ENCODE results near the gene EIF3A. TPM values are rescaled to one million over a fixed set of nuclear protein-coding genes. Genes with fewer than 3 reads are reported as not detected.

EIF3A gene
- total and polyA plus RNA-seq, 9 of the 15 experiments (the other 6 are each of a cell fraction or from before 2014, with no cell fraction given), result 19.6 to 163 (median 102) TPM

DNA sequence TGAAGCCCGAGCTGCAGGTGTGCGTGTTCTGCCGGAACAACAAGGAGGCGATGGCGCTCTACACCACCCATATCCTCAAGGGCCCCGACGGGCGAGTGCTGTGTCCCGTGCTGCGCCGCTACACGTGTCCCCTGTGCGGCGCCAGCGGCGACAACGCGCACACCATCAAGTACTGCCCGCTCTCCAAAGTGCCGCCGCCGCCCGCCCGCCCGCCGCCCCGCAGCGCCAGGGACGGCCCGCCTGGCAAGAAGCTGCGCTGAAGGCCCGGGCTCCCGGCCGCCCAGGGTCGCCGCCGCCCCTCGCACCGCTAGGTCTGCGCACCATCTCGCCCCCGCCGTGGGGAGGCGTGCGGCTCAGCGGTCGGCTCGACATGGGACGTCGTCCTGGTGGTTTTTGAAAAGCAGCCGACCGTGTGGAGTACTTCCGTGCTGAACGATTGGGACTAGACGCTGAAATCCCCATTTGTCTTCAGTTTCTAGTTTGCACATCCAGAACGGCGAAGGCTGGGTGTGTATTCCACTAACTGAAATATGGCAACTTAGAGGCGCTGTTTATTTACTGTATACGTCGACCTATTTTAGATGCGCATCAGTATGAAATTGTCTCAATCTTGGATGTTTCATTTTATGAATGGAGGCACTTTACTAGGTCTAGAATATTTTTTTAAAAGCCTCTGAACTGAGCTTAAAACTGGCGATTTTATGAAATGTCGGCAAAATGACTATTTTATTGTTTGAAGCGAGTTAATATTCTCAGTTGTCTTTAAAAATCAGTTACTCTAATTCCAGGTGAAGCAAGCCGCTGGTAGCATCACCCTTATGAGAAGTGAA lies 50.0 kb downstream of the EIF3A start (continued):
- TF ChIP-seq ZBTB40 (IDR thresholded peaks at IDR 0.05), result no peak
- TF ChIP-seq ZBTB40 (CRISPR knock-in tag; IDR thresholded peaks at IDR 0.05), result no peak
- TF ChIP-seq TCF7L2 (IDR thresholded peaks at IDR 0.05; ENCODE audit: low read depth, low read length), result no peak
- TF ChIP-seq MAZ (CRISPR knock-in tag; conservative IDR thresholded peaks at IDR 0.05 in 1 of 2, IDR thresholded peaks at IDR 0.05 in 1 of 2), result no peak
- no peak for TF ChIP-seq CCAR2 (IDR thresholded peaks at IDR 0.05; ENCODE audit: low read depth, low read length)
- no peak for TF ChIP-seq MIER1 (IDR thresholded peaks at IDR 0.05; ENCODE audit: low read depth)
- no peak for TF ChIP-seq ZNF507 (tag; conservative IDR thresholded peaks at IDR 0.05)
- TF ChIP-seq TBL1XR1 (IDR thresholded peaks at IDR 0.05; ENCODE audit: low read length in 2 of 2), result no peak
- no peak for TF ChIP-seq RBM25 (IDR thresholded peaks at IDR 0.05; ENCODE audit: low read depth, low read length, severe bottlenecking)
- no peak for TF ChIP-seq PTBP1 (IDR thresholded peaks at IDR 0.05; ENCODE audit: low read depth, low read length)
- TF ChIP-seq, protein P1, sequence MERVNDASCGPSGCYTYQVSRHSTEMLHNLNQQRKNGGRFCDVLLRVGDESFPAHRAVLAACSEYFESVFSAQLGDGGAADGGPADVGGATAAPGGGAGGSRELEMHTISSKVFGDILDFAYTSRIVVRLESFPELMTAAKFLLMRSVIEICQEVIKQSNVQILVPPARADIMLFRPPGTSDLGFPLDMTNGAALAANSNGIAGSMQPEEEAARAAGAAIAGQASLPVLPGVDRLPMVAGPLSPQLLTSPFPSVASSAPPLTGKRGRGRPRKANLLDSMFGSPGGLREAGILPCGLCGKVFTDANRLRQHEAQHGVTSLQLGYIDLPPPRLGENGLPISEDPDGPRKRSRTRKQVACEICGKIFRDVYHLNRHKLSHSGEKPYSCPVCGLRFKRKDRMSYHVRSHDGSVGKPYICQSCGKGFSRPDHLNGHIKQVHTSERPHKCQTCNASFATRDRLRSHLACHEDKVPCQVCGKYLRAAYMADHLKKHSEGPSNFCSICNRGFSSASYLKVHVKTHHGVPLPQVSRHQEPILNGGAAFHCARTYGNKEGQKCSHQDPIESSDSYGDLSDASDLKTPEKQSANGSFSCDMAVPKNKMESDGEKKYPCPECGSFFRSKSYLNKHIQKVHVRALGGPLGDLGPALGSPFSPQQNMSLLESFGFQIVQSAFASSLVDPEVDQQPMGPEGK (CRISPR knock-in tag; IDR thresholded peaks at IDR 0.05; ENCODE audit: borderline replicate concordance), result no peak
- no peak for TF ChIP-seq ZNF77 (CRISPR knock-in tag; IDR thresholded peaks at IDR 0.05)
- TF ChIP-seq NFE2L1 (tag; IDR thresholded peaks at IDR 0.05; ENCODE audit: borderline replicate concordance, low read depth), result no peak
- no peak for TF ChIP-seq THRAP3 (IDR thresholded peaks at IDR 0.05; ENCODE audit: borderline replicate concordance)
- TF ChIP-seq MAFF (IDR thresholded peaks at IDR 0.05; ENCODE audit: low read length), result no peak
- TF ChIP-seq DMBX1 (CRISPR knock-in tag; IDR thresholded peaks at IDR 0.05; ENCODE audit: borderline replicate concordance), result no peak
- TF ChIP-seq TSC22D4 (tag; IDR thresholded peaks at IDR 0.05), result no peak
- no peak for TF ChIP-seq NFATC3 (IDR thresholded peaks at IDR 0.05)

Data from K562 (cell line).